HL-60/S4 (cell line): ENCODE data around the gene SCARF2.
"Not testable (repeated sequence)": the region's sequence is repeated elsewhere in the genome, so short reads cannot be mapped to it uniquely, and the experiment has no call there.

Experiments used
- in situ Hi-C: fragments of 300-500 bp; cut with MboI; formaldehyde crosslinking; loops from 2 replicates; pipeline ENCODE4 v1.14.3; 2022; ENCODE audit warnings: low sequenced_read_pairs

Gene SCARF2

GRCh38 chr22:20399866-20400605 is 37.6 kb downstream of the SCARF2 start:
- in situ Hi-C loops: loop anchor here (25.0 kb wide), 1 partner anchor 312 kb away; no protein-coding TSS in a partner anchor

- in situ Hi-C loops: no loop called here
Measured at GRCh38 chr22:20398420-20398819, 39.2 kb downstream of the SCARF2 start.

- in situ Hi-C loops: no loop called here
Measured at GRCh38 chr22:20397498-20397897, 40.1 kb downstream of the SCARF2 start.

GRCh38 chr22:20396639-20397038 is 41.0 kb downstream of the SCARF2 start:
- in situ Hi-C loops: no loop called here

- in situ Hi-C loops: no loop called here
Measured at GRCh38 chr22:20395907-20396287, 41.7 kb downstream of the SCARF2 start.

- in situ Hi-C loops: no loop called here
Measured at GRCh38 chr22:20395181-20395906, 42.3 kb downstream of the SCARF2 start.

GRCh38 chr22:20393705-20394476 is 43.7 kb downstream of the SCARF2 start, which contains the start of gene ZNF74:
Gene ZNF74, plus strand, starts transcription at chr22:20394151. Its CDS starts 478 bp downstream, at chr22:20394629.
- in situ Hi-C loops: no loop called here

GRCh38 chr22:20392983-20393704 is 44.5 kb downstream of the SCARF2 start:
- in situ Hi-C loops: no loop called here

- in situ Hi-C loops: not testable (repeated sequence)
Measured at GRCh38 chr22:20392365-20392881, 45.2 kb downstream of the SCARF2 start.

GRCh38 chr22:20391222-20391621 is 46.4 kb downstream of the SCARF2 start:
- in situ Hi-C loops: no loop called here

GRCh38 chr22:20390394-20390907 is 47.2 kb downstream of the SCARF2 start:
- in situ Hi-C loops: no loop called here

- in situ Hi-C loops: no loop called here
Measured at GRCh38 chr22:20389288-20389687, 48.3 kb downstream of the SCARF2 start.

GRCh38 chr22:20388200-20388599 is 49.4 kb downstream of the SCARF2 start:
- in situ Hi-C loops: no loop called here

- in situ Hi-C loops: no loop called here
Measured at GRCh38 chr22:20386972-20387371, 50.7 kb downstream of the SCARF2 start.

- in situ Hi-C loops: no loop called here
Measured at GRCh38 chr22:20386336-20386735, 51.3 kb downstream of the SCARF2 start.

GRCh38 chr22:20384865-20385264 is 52.8 kb downstream of the SCARF2 start:
- in situ Hi-C loops: no loop called here

GRCh38 chr22:20384171-20384570 is 53.5 kb downstream of the SCARF2 start:
- in situ Hi-C loops: no loop called here

GRCh38 chr22:20383538-20383937 is 54.1 kb downstream of the SCARF2 start:
- in situ Hi-C loops: no loop called here

- in situ Hi-C loops: no loop called here
Measured at GRCh38 chr22:20380486-20380885, 57.1 kb downstream of the SCARF2 start.

- in situ Hi-C loops: not testable (repeated sequence)
Measured at GRCh38 chr22:20378684-20379083, 58.9 kb downstream of the SCARF2 start.
